Loucy (cell line): ENCODE data around the gene TSC22D4.
A peak's percentile ranks its signal among the peaks of the same experiment; 100 is the strongest.

ENCODE experiments used
- H2AFZ ChIP-seq: fragments of 200-600 bp; sonication (generic); 2 replicates; pipeline ENCODE4 v1.6.0; 2016; ENCODE audit warnings: antibody characterized with exemption, mild to moderate bottlenecking, low read length, moderate library complexity
- H3F3A ChIP-seq: fragments of 200-600 bp; 2 replicates; pipeline ENCODE4 v1.6.0; 2016; ENCODE audit warnings: antibody characterized with exemption, low read depth, mild to moderate bottlenecking
- H3K27me3 ChIP-seq: fragments of 200-600 bp; sonication (generic); 2 replicates; pipeline ENCODE4 v1.6.1; 2014; ENCODE audit warnings: low read length, mild to moderate bottlenecking; ENCODE audit not compliant: insufficient read depth, poor library complexity, severe bottlenecking
- H3K36me3 ChIP-seq: fragments of 200-600 bp; sonication (generic); 2 replicates; pipeline ENCODE4 v1.6.1; 2016; ENCODE audit warnings: low read length; ENCODE audit not compliant: insufficient read depth
- H3K4me1 ChIP-seq: fragments of 200-600 bp; sonication (generic); 2 replicates; pipeline ENCODE4 v1.5.1; 2014; ENCODE audit warnings: low read length, mild to moderate bottlenecking; ENCODE audit not compliant: insufficient read depth, poor library complexity, severe bottlenecking
- H3K4me2 ChIP-seq: fragments of 200-600 bp; sonication (generic); 2 replicates; pipeline ENCODE4 v1.6.0; 2014; ENCODE audit warnings: antibody characterized with exemption, low read length, low read depth, mild to moderate bottlenecking; ENCODE audit not compliant: poor library complexity, severe bottlenecking
- H3K4me3 ChIP-seq: fragments of 200-600 bp; sonication (generic); 2 replicates; pipeline ENCODE4 v1.5.1; 2014; ENCODE audit warnings: low read length, mild to moderate bottlenecking, mixed read lengths; ENCODE audit not compliant: poor library complexity, severe bottlenecking
- H3K79me2 ChIP-seq: fragments of 200-600 bp; sonication (generic); 2 replicates; pipeline ENCODE4 v1.6.1; 2014; ENCODE audit warnings: low read length; ENCODE audit not compliant: insufficient read depth
- H3K9ac ChIP-seq: fragments of 200-600 bp; sonication (generic); 2 replicates; pipeline ENCODE4 v1.6.0; 2014; ENCODE audit warnings: mild to moderate bottlenecking, low read depth, low read length, moderate library complexity; ENCODE audit not compliant: poor library complexity, severe bottlenecking
- H3K9me2 ChIP-seq: fragments of 200-600 bp; sonication (generic); replicated peaks from 2 replicates; pipeline ENCODE4 v1.6.1; 2016; ENCODE audit warnings: low read depth, low read length, mixed read lengths
- H3K9me3 ChIP-seq: fragments of 200-600 bp; sonication (generic); 2 replicates; pipeline ENCODE4 v1.6.1; 2014; ENCODE audit warnings: mild to moderate bottlenecking, antibody characterized with exemption, low read length, low read depth; ENCODE audit not compliant: insufficient read depth
- H4K20me1 ChIP-seq: fragments of 200-600 bp; sonication (generic); 2 replicates; pipeline ENCODE4 v1.6.0; 2014; ENCODE audit warnings: antibody characterized with exemption, low read length, mild to moderate bottlenecking; ENCODE audit not compliant: insufficient read depth, poor library complexity, severe bottlenecking
- EZH2phosphoT487 ChIP-seq: fragments of 200-600 bp; IDR thresholded peaks from 2 replicates; pipeline ENCODE4 v1.6.1; 2018; ENCODE audit warnings: antibody characterized with exemption, mild to moderate bottlenecking, moderate library complexity, borderline replicate concordance
- TF ChIP-seq, protein P1 (sequence below): fragments of 200-600 bp; sonication (generic); conservative IDR thresholded peaks from 2 replicates; pipeline ENCODE4 v1.5.1; 2014; ENCODE audit warnings: mild to moderate bottlenecking, antibody characterized with exemption, low read length

TSC22D4 gene

DNA sequence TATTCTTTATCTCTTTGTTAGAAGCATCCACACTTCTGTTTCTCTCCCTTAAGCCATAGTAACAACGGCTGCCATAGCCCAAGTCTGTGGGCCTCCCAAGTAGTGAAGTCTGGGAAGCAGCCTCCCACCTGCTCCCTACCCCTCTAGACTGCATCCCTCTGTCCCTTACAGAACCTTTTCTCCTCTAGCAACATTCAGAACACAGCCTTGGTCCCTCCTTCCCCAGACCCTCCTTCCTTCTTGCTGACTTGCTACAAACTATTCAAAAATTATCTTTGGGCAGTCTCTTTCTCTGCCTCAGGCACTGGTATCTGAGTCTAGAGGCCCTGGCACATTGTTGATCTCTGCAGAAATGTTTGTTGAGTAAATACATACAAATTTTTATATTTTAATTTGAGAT lies 2.5 kb upstream of the TSC22D4 start:
- no peaks in the 10 kb centered on the region for H3K9me2 ChIP-seq
- H3K4me2 ChIP-seq = no peak overlapping the region
- no peak overlapping the region for H3K9ac ChIP-seq
- H3F3A ChIP-seq = peaks cover 6% of the 10 kb centered on the region; the same call in 1 of the 2 replicates
- TF ChIP-seq, protein P1, sequence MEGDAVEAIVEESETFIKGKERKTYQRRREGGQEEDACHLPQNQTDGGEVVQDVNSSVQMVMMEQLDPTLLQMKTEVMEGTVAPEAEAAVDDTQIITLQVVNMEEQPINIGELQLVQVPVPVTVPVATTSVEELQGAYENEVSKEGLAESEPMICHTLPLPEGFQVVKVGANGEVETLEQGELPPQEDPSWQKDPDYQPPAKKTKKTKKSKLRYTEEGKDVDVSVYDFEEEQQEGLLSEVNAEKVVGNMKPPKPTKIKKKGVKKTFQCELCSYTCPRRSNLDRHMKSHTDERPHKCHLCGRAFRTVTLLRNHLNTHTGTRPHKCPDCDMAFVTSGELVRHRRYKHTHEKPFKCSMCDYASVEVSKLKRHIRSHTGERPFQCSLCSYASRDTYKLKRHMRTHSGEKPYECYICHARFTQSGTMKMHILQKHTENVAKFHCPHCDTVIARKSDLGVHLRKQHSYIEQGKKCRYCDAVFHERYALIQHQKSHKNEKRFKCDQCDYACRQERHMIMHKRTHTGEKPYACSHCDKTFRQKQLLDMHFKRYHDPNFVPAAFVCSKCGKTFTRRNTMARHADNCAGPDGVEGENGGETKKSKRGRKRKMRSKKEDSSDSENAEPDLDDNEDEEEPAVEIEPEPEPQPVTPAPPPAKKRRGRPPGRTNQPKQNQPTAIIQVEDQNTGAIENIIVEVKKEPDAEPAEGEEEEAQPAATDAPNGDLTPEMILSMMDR = no peak
- no peak for TF ChIP-seq EZH2phosphoT487
- H3K4me3 ChIP-seq = no peak overlapping the region
- peaks cover 25% of the 10 kb centered on the region for H3K79me2 ChIP-seq
- peaks cover 5% of the 10 kb centered on the region for H3K27me3 ChIP-seq
- H3K36me3 ChIP-seq = no peaks in the 10 kb centered on the region
- H3K9me3 ChIP-seq = no peaks in the 10 kb centered on the region
- peaks cover 16% of the 10 kb centered on the region for H3K4me1 ChIP-seq
- no peak overlapping the region; the same call in 1 of the 2 replicates for H2AFZ ChIP-seq
- peaks cover 21% of the 10 kb centered on the region for H4K20me1 ChIP-seq

- no peaks in the 10 kb centered on the region for H3K9me2 ChIP-seq
Observed at GRCh38 chr7:100477871-100478267, 1.1 kb downstream of the TSC22D4 start.

DNA sequence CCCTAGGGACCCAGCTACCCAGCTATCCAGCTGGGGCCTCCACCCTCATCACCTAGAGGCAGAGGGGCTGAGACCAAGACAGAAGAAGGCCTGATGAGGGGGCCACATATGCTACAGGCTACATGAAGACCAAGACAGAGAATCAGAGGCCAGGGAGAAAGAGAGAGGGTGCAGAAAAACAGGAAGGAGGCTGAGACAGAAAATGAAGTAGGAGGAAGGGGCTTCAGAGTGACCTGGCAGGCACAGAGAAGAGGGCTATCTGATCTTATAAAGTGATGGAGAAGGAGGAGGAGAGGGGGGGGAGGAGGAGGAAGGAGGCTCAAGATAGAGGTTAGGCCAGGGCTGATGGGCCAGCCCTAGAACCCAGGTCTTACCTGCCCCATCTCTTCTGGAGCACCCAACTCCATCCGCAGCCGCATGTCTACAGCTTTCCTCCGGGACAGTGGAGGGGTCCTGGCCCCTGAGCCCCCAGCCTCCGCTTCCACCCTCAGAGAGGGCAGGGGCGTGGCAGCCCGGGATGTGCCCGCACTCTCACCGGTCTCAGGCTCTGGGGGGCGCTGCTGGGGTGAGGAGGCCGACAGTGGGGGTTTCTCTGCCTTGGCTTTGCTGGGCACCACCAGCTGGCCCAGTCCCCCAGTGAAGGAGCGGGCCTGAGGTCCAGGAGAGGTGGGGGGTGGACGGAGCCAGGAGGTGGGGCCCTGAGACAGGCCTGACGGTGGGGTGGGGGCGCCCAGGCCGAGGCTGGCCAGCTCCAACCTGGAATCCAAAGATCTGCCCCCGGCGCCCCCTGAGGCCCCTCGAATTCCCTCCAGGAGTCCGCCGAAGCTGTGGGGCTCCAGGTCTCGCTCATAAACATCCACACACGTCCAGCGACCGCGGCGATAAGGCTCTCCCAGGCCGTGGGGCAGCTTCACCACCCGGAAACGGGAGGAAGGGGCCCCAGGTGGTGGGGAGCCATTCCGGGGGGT lies 1.8 kb downstream of the TSC22D4 start:
- Histone ChIP-seq H3K27me3 (peaks cover 5% of the 10 kb centered on the region), H3K79me2 (peaks cover 62% of the 10 kb centered on the region), H3K4me3 (peak overlapping the region; percentile 84), H2AFZ (no peak overlapping the region), H3K9me2 (no peaks in the 10 kb centered on the region), H3K9me3 (no peaks in the 10 kb centered on the region), H3K4me2 (peak overlapping the region; percentile 99), H4K20me1 (peaks cover 59% of the 10 kb centered on the region), H3F3A (peaks cover 3% of the 10 kb centered on the region; the same call in 1 of the 2 replicates), H3K36me3 (peaks cover 11% of the 10 kb centered on the region; the same call in 1 of the 2 replicates), H3K9ac (peak overlapping the region; percentile 99), H3K4me1 (peaks cover 40% of the 10 kb centered on the region)
- TF ChIP-seq, protein P1 = peak; percentile 65
- TF ChIP-seq EZH2phosphoT487 = no peak

More at GRCh38 chr7:100477871-100478267, 1.1 kb downstream of the TSC22D4 start:
- H4K20me1 ChIP-seq = peaks cover 53% of the 10 kb centered on the region
- peaks cover 40% of the 10 kb centered on the region for H3K4me1 ChIP-seq
- H3K4me3 ChIP-seq = peak overlapping the region; percentile 84
- H3K9ac ChIP-seq = peak overlapping the region; percentile 99
- TF ChIP-seq EZH2phosphoT487 = no peak
- TF ChIP-seq, protein P1 = no peak
- no peak overlapping the region for H2AFZ ChIP-seq
- no peaks in the 10 kb centered on the region for H3K9me3 ChIP-seq
- H3K79me2 ChIP-seq = peaks cover 58% of the 10 kb centered on the region
- peaks cover 3% of the 10 kb centered on the region; the same call in 1 of the 2 replicates for H3F3A ChIP-seq
- peak overlapping the region; percentile 99 for H3K4me2 ChIP-seq
- peaks cover 11% of the 10 kb centered on the region; the same call in 1 of the 2 replicates for H3K36me3 ChIP-seq
- peaks cover 5% of the 10 kb centered on the region for H3K27me3 ChIP-seq
